Activated CD4-positive, alpha-beta T cell treated with anti-CD3 and anti-CD28 coated beads for 36 hours (primary cell): ENCODE measurements around the gene C12orf43. TPM values are rescaled to one million over a fixed set of nuclear protein-coding genes. Genes with fewer than 3 reads are reported as not detected.

Source experiments
- ATAC-seq: fragments of 200-7000 bp; cut with Tn5 transposase; one replicate; pipeline ENCODE4 v1.10.0; 2021; ENCODE audit warnings: mild to moderate bottlenecking, moderate library complexity
- CTCF ChIA-PET: fragments of 350-600 bp; sonication (Branson Sonifier 250); formaldehyde crosslinking; loops from one replicate; lab custom pipeline; 2021; ENCODE audit warnings: antibody characterized with exemption; lab: Charles Lee
- POLR2A ChIA-PET: fragments of 350-600 bp; sonication (Branson Sonifier 250); formaldehyde crosslinking; loops from one replicate; lab custom pipeline; 2021; ENCODE audit warnings: antibody characterized with exemption, inconsistent platforms; lab: Charles Lee
- DNase-seq: peaks from one replicate; pipeline ENCODE4 v3.0.0-alpha.2; 2020
- H3K27ac Mint-ChIP-seq: one replicate; pipeline ENCODE4 v1.8.0; 2021; ENCODE audit warnings: mixed read lengths
- H3K27me3 Mint-ChIP-seq: one replicate; pipeline ENCODE4 v1.8.0; 2021; ENCODE audit warnings: mixed read lengths
- H3K36me3 Mint-ChIP-seq: one replicate; pipeline ENCODE4 v1.8.0; 2021; ENCODE audit warnings: low read depth, mixed read lengths
- H3K4me1 Mint-ChIP-seq: one replicate; pipeline ENCODE4 v1.8.0; 2021; ENCODE audit warnings: mixed read lengths
- H3K4me3 Mint-ChIP-seq: one replicate; pipeline ENCODE4 v1.8.0; 2021; ENCODE audit warnings: mild to moderate bottlenecking, moderate library complexity, mixed read lengths
- H3K9me3 Mint-ChIP-seq: one replicate; pipeline ENCODE4 v1.8.0; 2021; ENCODE audit warnings: low read depth, mixed read lengths
- intact Hi-C, 2 experiments: fragments of 100-400 bp; cut with DNase I in 1 of 2; cut with micrococcal nuclease in 1 of 2; formaldehyde crosslinking; loops; one replicate each; pipeline versions ENCODE4 v1.14.2 to v1.15.1; 2022 to 2024; cut with DNase I, micrococcal nuclease
- total RNA-seq, 2 experiments: library from RNA; stranded (reverse); gene quantifications; one replicate each; pipeline ENCODE4 v1.2.3, GENCODE V29; 2021

The C12orf43 gene
- total RNA-seq, 2 experiments from 2014 or later, result 22.8 to 23.8 TPM

DNA sequence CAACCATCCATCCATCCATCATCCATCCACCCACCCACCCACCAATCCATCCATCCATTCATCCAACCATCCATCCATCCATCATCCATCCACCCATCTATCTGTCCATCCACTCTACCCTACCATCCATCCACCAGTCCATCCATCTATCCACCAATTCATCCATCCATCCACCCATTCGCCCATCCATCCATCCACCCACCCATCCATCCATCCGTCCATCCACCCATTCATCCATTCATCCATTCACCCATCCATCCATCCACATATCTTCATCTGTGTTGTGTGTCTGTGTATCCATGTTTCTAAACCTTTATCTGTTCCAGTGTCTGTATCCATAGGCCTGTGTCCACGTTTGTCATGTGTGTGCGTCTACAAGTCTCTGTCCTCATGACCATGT, 28.1 kb downstream of the C12orf43 start:
- Mint-ChIP-seq H3K27me3 (no peaks in the 10 kb centered on the region), H3K36me3 (no peaks in the 10 kb centered on the region), H3K27ac (no peak overlapping the region), H3K9me3 (no peaks in the 10 kb centered on the region), H3K4me3 (no peak overlapping the region), H3K4me1 (no peaks in the 10 kb centered on the region)
- ATAC-seq (no peak), DNase-seq (no peak)
- ChIA-PET CTCF (no interaction called here), POLR2A (no interaction called here)
- intact Hi-C loops, result no loop called here

DNA sequence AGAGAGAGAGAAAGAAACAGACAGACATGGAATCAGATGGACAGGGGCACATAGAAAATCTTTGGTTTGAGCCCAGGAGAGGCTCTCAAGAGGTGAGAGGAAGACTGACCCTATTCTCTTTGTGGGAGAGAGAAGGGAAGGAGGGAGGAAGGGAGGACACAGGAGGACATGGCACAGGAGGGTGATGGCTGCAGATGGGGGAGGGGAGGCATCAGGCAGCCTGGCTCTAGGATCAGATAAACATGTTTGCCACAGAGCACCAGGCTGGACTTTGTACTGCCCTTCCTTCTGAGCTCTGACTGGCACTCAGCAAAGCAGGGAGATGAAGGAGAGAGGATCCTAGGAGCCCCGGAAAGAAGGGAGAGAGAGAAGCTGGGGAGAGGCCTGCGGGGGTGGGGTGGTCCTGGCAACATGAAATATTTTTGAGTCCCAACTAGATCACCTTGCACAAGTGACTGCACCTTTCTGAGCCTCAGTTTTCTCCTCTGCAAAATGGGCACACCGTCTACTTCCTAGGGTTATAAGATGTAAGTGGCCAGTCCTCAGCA, 31.9 kb downstream of the C12orf43 start:
- Mint-ChIP-seq H3K27ac (no peak overlapping the region), H3K4me1 (no peaks in the 10 kb centered on the region), H3K9me3 (no peaks in the 10 kb centered on the region), H3K36me3 (no peaks in the 10 kb centered on the region), H3K4me3 (no peak overlapping the region), H3K27me3 (no peaks in the 10 kb centered on the region)
- ATAC-seq (no peak), DNase-seq (no peak)
- POLR2A ChIA-PET, result interaction anchor here (0.6 kb wide), 1 partner anchor 8 kb away, joined by 3 read pairs; no protein-coding TSS in a partner anchor
- intact Hi-C loops, result no loop called here
- CTCF ChIA-PET, result interaction anchor here (0.6 to 1.8 kb wide), 4 partner anchors 12 to 338 kb away, joined by 4 to 8 read pairs (median 5); no protein-coding TSS in a partner anchor

DNA sequence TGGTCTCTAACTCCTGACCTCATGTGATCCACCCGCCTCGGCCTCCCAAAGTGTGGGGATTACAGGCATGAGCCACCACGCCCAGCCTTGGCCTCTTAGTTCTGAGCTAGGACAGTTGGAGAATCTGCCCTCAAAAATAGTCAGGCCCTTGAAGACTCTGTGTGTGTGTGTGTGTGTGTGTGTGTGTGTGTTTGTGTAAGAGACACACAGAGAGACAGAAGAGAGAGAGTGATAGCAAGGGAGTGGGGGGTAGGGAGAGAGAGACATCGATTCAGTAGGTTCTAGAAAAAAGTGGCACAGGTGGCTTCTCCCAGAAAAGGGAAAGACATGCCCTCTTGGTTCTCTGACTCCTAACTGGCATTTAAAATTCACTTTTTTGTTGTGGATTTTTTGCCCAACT, 32.5 kb downstream of the C12orf43 start:
- DNase-seq (no peak), ATAC-seq (no peak)
- ChIA-PET POLR2A (interaction anchor here (0.9 kb wide), 1 partner anchor 14 kb away, joined by 3 read pairs; no protein-coding TSS in a partner anchor), CTCF (interaction anchor here (0.8 to 1.8 kb wide), 3 partner anchors 29 to 337 kb away, joined by 3 to 6 read pairs (median 4); no protein-coding TSS in a partner anchor)
- H3K27me3 Mint-ChIP-seq, result no peaks in the 10 kb centered on the region
- no peaks in the 10 kb centered on the region for H3K9me3 Mint-ChIP-seq
- H3K27ac Mint-ChIP-seq, result no peak overlapping the region
- H3K4me3 Mint-ChIP-seq, result no peak overlapping the region
- H3K36me3 Mint-ChIP-seq, result no peaks in the 10 kb centered on the region
- intact Hi-C loops, result no loop called here
- H3K4me1 Mint-ChIP-seq, result no peaks in the 10 kb centered on the region

DNA sequence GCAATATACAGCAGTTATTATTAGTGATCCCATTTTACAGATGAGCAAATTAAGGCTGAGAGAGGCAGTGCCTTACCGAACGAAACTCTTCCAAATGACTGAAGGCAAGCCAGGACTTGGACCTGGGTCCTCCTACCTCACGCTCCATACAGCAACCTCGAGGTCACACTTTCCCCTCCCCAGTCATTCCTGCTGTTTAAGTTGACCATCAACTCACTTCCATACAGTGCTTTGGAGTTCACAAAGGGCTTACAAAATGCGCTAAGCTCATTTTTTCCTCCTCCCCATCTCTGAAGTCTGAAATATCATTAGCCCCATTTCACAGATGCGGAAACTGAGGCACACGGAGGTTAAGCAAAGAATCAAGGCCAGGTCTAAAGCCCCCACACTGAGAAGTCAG, 33.6 kb downstream of the C12orf43 start:
- Mint-ChIP-seq H3K4me3 (no peak overlapping the region), H3K27ac (no peak overlapping the region), H3K36me3 (no peaks in the 10 kb centered on the region), H3K4me1 (no peaks in the 10 kb centered on the region), H3K27me3 (no peaks in the 10 kb centered on the region), H3K9me3 (no peaks in the 10 kb centered on the region)
- ChIA-PET CTCF (interaction anchor here (0.7 to 1.3 kb wide), 3 partner anchors 28 to 1955 kb away, joined by 3 read pairs; no protein-coding TSS in a partner anchor), POLR2A (interaction anchor here (0.9 kb wide), 1 partner anchor 15 kb away, joined by 3 read pairs; no protein-coding TSS in a partner anchor)
- intact Hi-C loops, result no loop called here
- no peak for DNase-seq
- no peak for ATAC-seq

DNA sequence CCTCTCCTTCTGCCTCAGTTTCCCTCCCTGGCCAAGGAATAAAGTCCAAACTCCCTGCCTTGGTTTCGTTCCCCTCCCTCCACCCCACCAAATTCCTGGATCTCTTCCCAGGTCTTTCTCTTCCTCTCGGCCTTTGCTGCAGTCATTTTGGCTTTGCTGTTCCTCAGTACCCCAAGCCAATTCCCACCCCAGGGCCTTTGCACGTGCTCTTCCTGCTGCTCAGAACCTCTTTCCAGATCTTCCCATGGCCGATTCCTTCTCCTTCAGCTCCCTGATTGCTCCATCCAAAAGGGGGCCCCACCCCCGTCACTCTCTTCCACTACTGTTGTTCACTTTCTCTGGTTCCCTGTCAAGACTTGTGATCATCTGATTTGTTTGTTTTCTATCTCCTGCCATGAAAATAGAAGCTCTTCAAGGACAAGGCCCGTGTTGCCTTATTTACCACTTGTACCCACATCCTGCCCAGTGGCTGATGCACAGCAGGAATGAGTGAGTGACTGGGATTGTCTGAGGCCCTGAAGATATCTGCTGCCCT, 34.8 kb downstream of the C12orf43 start:
- H3K4me3 Mint-ChIP-seq, result no peak overlapping the region
- ChIA-PET POLR2A (no interaction called here), CTCF (interaction anchor here (0.6 to 1.4 kb wide), 5 partner anchors 8 to 105 kb away, joined by 3 to 5 read pairs (median 3); no protein-coding TSS in a partner anchor)
- intact Hi-C loops, result no loop called here
- ATAC-seq, result no peak
- no peaks in the 10 kb centered on the region for H3K4me1 Mint-ChIP-seq
- H3K9me3 Mint-ChIP-seq, result no peaks in the 10 kb centered on the region
- H3K36me3 Mint-ChIP-seq, result no peaks in the 10 kb centered on the region
- H3K27me3 Mint-ChIP-seq, result no peaks in the 10 kb centered on the region
- no peak overlapping the region for H3K27ac Mint-ChIP-seq
- no peak for DNase-seq

DNA sequence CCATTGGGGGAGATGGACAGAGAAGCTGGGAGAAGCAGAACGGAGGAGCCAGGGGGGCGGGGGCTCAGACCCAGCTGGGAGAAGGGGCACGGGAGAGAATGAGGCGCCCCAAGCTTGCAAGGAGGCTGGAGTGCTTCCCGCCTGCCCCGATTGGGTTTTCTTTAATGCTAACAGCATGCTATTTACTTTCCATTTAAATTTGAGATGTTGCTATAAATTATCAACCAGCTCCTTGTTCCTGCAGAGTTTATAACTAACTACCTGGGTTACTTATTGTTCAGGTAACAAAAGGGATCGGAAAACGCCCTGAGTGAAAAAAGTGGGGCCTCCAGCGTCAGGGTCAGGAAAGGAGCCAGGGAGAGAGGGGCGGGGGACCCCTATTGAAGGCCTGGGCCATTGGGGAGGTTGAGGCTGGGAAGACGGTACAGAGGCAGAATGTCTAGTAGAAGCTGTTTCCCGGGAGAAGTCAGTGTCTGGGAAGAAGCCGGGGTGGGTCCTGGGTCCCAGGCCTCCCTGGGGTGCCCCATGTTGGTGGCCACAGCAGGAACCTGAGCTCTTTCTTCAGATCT, 35.4 kb downstream of the C12orf43 start:
- intact Hi-C loops, result no loop called here
- no peak for DNase-seq
- no peak for ATAC-seq
- Mint-ChIP-seq H3K4me3 (no peak overlapping the region), H3K4me1 (no peaks in the 10 kb centered on the region), H3K27ac (no peak overlapping the region), H3K36me3 (no peaks in the 10 kb centered on the region), H3K27me3 (no peaks in the 10 kb centered on the region), H3K9me3 (no peaks in the 10 kb centered on the region)
- POLR2A ChIA-PET, result no interaction called here
- CTCF ChIA-PET, result interaction anchor here (0.6 to 1.4 kb wide), 5 partner anchors 8 to 105 kb away, joined by 3 to 5 read pairs (median 3); no protein-coding TSS in a partner anchor

DNA sequence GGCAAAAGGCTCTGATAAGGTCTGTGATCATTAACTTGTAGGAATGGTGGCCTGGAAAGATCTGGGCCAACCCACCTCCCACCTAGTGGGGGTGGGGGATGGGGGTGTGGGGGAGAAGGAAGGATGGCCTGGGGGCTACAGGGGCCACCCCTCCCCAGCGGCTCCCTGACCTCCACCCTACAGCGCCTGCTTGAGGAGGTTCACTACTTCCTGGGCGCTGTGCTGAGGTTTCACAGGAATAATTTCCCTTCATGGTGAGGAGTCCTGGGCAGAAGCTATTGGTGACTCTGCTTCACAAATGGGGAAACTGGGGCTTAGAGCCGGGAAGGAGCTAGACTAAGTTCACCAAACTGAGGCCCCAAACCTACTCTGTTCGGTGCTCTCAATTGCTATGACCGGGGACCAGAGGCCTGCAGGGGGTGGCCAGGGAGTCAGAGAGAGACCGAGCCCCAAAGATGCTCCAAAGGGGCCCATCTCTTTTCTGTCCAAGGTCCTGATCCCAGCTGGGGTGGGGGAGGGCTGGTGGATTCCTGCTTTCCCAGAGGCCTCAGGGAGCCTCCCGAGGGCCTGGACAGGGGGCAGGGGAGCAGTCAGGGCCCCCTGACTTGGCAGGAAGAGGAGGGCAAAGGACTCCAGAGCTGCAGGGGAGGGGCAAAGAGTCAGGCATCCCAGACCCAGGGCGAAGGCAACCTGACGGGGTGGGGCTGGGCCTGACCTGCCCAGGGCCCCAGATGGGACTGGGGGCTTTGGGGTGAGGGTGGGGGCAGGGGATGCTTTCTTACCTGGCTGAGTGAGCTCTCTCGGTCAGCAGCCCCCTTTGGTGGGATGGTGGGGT, 36.2 kb downstream of the C12orf43 start:
- ChIA-PET POLR2A (no interaction called here), CTCF (interaction anchor here (0.5 to 1.4 kb wide), 2 partner anchors 36 to 331 kb away, joined by 3 to 4 read pairs; no protein-coding TSS in a partner anchor)
- no peaks in the 10 kb centered on the region for H3K4me1 Mint-ChIP-seq
- H3K4me3 Mint-ChIP-seq, result no peak overlapping the region
- ATAC-seq, result no peak
- no peak overlapping the region for H3K27ac Mint-ChIP-seq
- H3K27me3 Mint-ChIP-seq, result no peaks in the 10 kb centered on the region
- intact Hi-C loops, result no loop called here
- DNase-seq, result no peak
- no peaks in the 10 kb centered on the region for H3K9me3 Mint-ChIP-seq
- no peaks in the 10 kb centered on the region for H3K36me3 Mint-ChIP-seq

DNA sequence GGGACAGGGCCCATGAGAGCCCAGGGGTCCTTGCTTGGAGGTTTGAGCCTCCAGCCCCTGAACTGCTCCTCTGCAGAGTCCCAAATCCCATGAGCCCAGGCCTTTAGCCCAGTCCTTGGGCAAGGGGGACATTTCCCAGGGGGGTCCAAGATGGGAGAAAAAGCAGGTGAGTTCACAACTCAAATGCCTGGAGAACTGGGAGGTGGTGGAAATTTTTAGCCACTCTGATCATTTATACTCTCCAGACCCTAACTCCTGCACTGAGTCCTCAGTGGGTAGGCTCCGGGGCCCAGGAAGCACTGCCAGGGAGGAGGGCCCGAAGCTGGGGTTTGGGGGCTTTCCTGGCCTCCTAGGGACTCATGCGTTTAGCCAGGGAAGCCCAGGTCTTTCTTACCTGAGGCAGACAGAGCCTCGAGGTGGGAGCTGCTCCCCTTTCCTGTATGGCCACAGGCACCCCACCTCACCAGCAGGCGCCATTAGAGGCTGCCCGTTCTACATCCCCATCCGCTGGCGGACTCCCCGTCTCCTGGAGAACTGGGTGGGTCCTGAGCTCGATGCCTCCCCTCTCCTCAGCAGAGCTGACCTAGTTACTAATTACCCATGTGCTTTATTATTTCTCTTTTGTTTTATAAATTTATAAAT, 36.9 kb downstream of the C12orf43 start:
- ATAC-seq (no peak), DNase-seq (no peak)
- POLR2A ChIA-PET, result no interaction called here
- intact Hi-C loops, result no loop called here
- H3K27me3 Mint-ChIP-seq, result no peaks in the 10 kb centered on the region
- no peaks in the 10 kb centered on the region for H3K4me1 Mint-ChIP-seq
- no peaks in the 10 kb centered on the region for H3K9me3 Mint-ChIP-seq
- no peak overlapping the region for H3K27ac Mint-ChIP-seq
- H3K4me3 Mint-ChIP-seq, result no peak overlapping the region
- H3K36me3 Mint-ChIP-seq, result no peaks in the 10 kb centered on the region
- CTCF ChIA-PET, result interaction anchor here (0.5 kb wide), 1 partner anchor 330 kb away, joined by 3 read pairs; no protein-coding TSS in a partner anchor

DNA sequence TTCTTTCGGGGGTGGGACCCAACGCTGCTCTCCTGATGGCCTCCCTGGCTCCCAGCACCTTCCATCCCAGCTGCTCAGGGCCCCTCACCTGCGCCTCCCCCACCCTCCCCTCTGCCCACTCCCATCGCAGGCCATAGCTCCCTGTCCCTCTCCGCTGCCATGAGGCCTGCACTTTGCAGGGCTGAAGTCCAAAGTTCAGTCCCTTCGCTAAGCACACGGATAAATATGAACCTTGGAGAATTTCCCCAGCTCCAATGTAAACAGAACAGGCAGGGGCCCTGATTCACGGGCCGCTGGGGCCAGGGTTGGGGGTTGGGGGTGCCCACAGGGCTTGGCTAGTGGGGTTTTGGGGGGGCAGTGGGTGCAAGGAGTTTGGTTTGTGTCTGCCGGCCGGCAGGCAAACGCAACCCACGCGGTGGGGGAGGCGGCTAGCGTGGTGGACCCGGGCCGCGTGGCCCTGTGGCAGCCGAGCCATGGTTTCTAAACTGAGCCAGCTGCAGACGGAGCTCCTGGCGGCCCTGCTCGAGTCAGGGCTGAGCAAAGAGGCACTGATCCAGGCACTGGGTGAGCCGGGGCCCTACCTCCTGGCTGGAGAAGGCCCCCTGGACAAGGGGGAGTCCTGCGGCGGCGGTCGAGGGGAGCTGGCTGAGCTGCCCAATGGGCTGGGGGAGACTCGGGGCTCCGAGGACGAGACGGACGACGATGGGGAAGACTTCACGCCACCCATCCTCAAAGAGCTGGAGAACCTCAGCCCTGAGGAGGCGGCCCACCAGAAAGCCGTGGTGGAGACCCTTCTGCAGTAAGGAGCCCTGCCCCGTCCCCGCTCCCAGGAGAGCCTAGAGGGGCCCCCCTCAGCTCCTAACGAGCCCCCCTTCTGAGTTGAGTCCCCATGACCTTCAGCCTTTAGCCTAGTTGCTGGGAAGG, 37.7 kb downstream of the C12orf43 start, which contains the start of gene HNF1A:
Gene HNF1A, plus strand, starts transcription at position 248 of the 924 bp plus-strand sequence. Its CDS starts 226 bp downstream, at position 474.
- ChIA-PET CTCF (no interaction called here), POLR2A (no interaction called here)
- Mint-ChIP-seq H3K4me3 (no peak within 1 kb of the TSS), H3K4me1 (no peaks in the 10 kb centered on the region), H3K36me3 (no peaks in the 10 kb centered on the region), H3K27ac (no peak within 1 kb of the TSS), H3K9me3 (no peaks in the 10 kb centered on the region), H3K27me3 (no peaks in the 10 kb centered on the region)
- DNase-seq, result no peak
- intact Hi-C loops, result no loop called here
- ATAC-seq, result no peak
